Immature natural killer cell (primary cell): ENCODE data around the gene PLXNB1. TPM values are rescaled to one million over a fixed set of nuclear protein-coding genes. Genes with fewer than 3 reads are reported as not detected.

ENCODE experiments used
- DNase-seq, 3 donors: peaks; one replicate each; pipeline ENCODE4 v3.0.0; 2022; ENCODE audit warnings: mixed read lengths in 1 of 3
- H3K27ac Mint-ChIP-seq, 6 donors: one replicate each; pipeline ENCODE4 v1.8.0; 2020; ENCODE audit warnings: mixed read lengths in 6 of 6, mild to moderate bottlenecking in 5 of 6, inconsistent platforms in 4 of 6, moderate library complexity in 3 of 6
- H3K27me3 Mint-ChIP-seq, 3 donors: one replicate each; pipeline ENCODE4 v1.8.0; 2020 to 2021; ENCODE audit warnings: low read depth in 3 of 3, mild to moderate bottlenecking in 3 of 3, mixed read lengths in 3 of 3, moderate library complexity in 3 of 3, inconsistent platforms in 1 of 3
- H3K36me3 Mint-ChIP-seq, 3 donors: one replicate each; pipeline ENCODE4 v1.8.0; 2020; ENCODE audit warnings: mixed read lengths in 3 of 3, inconsistent platforms in 2 of 3, mild to moderate bottlenecking in 2 of 3
- H3K4me1 Mint-ChIP-seq, 2 donors: one replicate each; pipeline ENCODE4 v1.8.0; 2020; ENCODE audit warnings: inconsistent platforms in 2 of 2, mild to moderate bottlenecking in 2 of 2, mixed read lengths in 2 of 2, moderate library complexity in 1 of 2
- H3K4me3 Mint-ChIP-seq, 5 donors: one replicate each; pipeline ENCODE4 v1.8.0; 2020; ENCODE audit warnings: mild to moderate bottlenecking in 5 of 5, mixed read lengths in 5 of 5, inconsistent platforms in 3 of 5, moderate library complexity in 3 of 5
- H3K9me3 Mint-ChIP-seq, 6 donors: one replicate each; pipeline ENCODE4 v1.8.0; 2020; ENCODE audit warnings: mild to moderate bottlenecking in 6 of 6, mixed read lengths in 6 of 6, inconsistent platforms in 4 of 6, moderate library complexity in 3 of 6
- polyA plus RNA-seq, 3 donors: library from polyadenylated mRNA; unstranded; fragments of 300-500 nt; fragmentation: Illumina TruSeq; gene quantifications; one replicate each; pipeline ENCODE4 v1.2.3, GENCODE V29; 2021

The PLXNB1 gene
- polyA plus RNA-seq, 3 donors from 2014 or later: 0.11 to 0.19 TPM; not detected in 1

DNA sequence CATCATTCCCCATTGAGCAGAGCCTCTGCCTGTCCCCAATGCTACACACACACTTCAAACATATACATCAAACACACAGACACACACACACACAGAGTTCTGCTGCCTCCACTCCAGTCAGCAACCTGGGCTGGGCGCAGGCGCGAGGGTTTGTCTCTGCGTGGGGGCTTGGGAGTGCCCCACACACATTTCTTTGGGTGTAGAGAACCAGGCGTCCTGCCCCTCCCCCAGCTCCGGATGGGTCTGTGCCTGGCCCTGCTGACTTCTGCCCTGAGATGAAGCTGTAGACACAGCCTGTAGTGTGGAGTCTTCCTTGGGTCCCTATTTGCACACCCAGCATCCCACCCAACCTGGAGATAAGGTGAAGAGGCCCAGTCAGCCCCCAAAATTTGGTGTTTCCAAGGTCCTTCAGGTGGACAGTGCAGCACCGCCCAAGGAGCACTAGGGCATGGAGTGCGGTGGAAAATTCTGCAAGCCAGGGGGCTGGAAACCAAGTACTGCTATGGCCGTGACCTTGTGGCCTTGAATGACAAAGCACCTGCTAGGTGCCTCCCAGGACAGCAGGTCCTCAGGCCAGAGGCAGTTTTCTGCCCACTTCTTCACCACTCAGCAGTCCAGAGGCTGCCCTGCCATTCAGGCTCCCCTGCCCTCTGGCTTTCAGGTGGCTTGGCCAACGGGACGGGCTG, 31.0 kb downstream of the PLXNB1 start:
- Mint-ChIP-seq H3K4me3 (no peak overlapping the region), H3K27me3 (peaks cover 3 to 9% (median 4%) of the 10 kb centered on the region in 3 donors), H3K27ac (no peak overlapping the region), H3K9me3 (no peaks in the 10 kb centered on the region), H3K36me3 (no peaks in the 10 kb centered on the region), H3K4me1 (no peaks in the 10 kb centered on the region)
- no peak for DNase-seq

DNA sequence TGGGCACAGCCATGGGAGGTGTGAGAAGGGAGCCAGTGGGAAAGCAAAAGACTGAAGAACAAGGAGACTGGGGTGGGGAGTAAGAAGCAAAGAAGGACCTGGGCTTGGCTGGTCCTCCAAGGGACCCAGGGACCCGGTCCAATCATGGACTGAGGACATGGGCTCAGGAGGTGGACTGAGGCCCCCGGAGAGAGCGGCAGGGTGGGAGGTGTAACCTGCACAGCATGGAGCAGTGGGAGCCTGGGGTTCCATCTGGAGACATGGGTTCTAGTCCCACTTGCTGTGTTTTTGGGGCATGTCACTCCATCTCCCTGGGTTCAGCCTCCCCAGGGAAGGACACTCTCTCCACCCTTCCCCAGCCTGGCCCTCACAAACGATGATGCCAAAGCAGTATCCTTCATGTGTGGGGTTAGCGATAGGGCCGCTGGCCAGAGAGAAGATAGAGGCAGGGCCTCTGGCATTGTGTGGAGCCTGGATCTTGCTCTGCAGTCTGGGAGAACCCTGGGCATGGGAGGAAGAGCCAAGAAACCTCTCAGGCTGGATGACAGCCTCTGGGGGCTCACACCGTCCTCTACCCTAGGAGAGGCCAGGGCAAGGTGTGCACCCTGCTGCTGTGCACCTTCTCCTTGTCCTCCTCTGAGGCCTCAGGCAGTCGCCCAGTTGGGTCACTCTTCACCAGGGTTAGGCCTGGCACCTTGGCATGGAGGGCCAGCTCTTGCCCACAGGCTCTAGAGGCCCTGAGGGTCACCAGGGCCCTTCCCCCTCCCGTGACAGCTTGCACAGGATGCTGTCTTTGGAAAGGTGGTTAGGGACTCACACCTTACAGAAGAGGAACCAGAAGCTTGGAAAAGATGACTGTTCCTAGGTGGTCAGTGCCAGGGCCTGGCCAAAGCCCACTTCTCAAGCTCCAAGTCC, 31.9 kb downstream of the PLXNB1 start:
- no peak overlapping the region for H3K4me3 Mint-ChIP-seq
- peaks cover 2 to 9% (median 4%) of the 10 kb centered on the region in 3 donors for H3K27me3 Mint-ChIP-seq
- H3K36me3 Mint-ChIP-seq: no peaks in the 10 kb centered on the region
- DNase-seq: no peak
- H3K4me1 Mint-ChIP-seq: no peaks in the 10 kb centered on the region
- no peak overlapping the region for H3K27ac Mint-ChIP-seq
- no peaks in the 10 kb centered on the region for H3K9me3 Mint-ChIP-seq

DNA sequence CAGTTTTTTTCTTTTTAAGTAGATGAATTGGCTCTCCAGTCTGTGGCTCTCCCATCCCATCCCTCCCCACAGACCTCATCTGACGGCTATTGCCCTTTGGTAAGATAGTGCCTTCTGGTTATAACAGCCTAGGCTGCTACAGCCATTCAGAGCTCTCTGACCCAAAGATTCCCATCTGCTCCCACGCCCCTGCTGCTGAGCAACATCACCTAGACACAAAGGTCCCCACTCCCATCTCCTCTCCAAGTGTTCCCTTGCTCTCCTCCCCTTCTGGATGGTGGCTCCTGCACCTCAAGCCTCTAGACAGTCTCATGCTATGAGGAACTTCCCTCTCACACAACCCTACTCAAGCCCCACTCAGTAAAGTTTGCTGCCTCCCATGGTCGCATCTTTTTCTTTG, 34.2 kb downstream of the PLXNB1 start:
- peaks cover 2 to 13% (median 5%) of the 10 kb centered on the region in 3 donors for H3K27me3 Mint-ChIP-seq
- H3K4me1 Mint-ChIP-seq: no peaks in the 10 kb centered on the region
- DNase-seq: no peak
- H3K27ac Mint-ChIP-seq: no peak overlapping the region
- H3K9me3 Mint-ChIP-seq: no peaks in the 10 kb centered on the region
- no peak overlapping the region for H3K4me3 Mint-ChIP-seq
- H3K36me3 Mint-ChIP-seq: no peaks in the 10 kb centered on the region

DNA sequence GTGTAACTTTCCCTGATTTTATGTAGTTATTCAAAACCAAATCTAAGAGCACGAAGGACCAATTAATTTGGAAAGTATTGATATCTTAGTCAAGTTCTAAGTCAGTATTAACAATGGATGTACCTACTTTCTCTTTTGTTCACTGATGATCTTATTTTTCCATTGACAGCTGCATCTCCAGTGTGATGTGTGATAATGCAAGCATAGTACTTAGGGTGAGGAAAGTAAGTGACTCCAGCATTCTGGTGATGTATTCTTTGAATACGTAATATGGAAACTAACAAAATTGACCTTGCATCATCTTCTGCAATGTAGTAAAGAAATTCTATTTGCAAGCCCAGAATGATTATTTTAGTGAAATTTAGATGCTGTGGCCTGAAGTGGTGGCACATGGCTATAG, 35.5 kb downstream of the PLXNB1 start:
- no peak overlapping the region for H3K4me3 Mint-ChIP-seq
- peaks cover under 1 to 10% (median 3%) of the 10 kb centered on the region in 3 donors for H3K27me3 Mint-ChIP-seq
- no peaks in the 10 kb centered on the region for H3K9me3 Mint-ChIP-seq
- no peak overlapping the region for H3K27ac Mint-ChIP-seq
- DNase-seq: no peak
- H3K4me1 Mint-ChIP-seq: no peaks in the 10 kb centered on the region
- H3K36me3 Mint-ChIP-seq: no peaks in the 10 kb centered on the region

DNA sequence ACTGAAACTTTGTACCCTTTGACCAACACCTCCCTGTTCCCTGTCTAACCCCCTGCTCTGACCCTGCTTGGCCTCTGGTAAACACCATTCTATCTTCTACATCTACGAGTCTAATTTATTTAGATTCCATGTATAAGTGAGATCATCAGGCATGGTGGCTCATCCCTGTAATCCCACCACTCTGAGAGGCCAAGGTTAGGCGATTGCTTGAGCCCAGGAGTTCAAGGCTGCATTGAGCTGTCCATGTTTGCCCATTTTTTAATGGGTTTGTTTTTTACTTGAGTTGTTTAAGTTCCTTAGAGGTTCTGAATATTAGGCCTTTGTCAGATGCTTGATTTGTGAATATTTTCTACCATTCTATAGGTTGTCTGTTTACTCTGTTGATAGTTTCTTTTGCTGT, 40.9 kb downstream of the PLXNB1 start:
- Mint-ChIP-seq H3K36me3 (no peaks in the 10 kb centered on the region), H3K27me3 (peaks cover 2 to 11% (median 7%) of the 10 kb centered on the region in 3 donors), H3K4me3 (no peak overlapping the region), H3K9me3 (no peaks in the 10 kb centered on the region), H3K27ac (no peak overlapping the region), H3K4me1 (no peaks in the 10 kb centered on the region)
- DNase-seq: no peak

DNA sequence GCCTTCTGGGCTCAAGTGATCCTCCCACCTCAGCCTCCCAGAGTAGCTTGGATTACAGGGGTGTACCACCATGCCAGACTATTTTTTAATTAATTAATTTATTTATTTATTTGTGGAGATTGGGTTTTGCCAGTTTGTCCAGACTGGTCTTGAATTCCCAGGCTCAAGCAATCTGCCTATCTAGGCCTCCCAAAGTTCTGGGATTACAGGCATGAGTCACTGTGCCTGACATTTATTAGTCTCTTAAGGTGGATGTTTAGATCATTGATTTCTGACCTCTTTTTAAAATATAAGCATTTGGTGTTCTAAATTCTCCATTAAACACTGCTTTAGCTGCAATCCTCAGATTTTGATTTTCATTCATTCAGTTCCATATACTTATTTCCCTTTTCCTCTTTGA, 42.3 kb downstream of the PLXNB1 start:
- peaks cover 6 to 9% (median 7%) of the 10 kb centered on the region in 3 donors for H3K27me3 Mint-ChIP-seq
- no peaks in the 10 kb centered on the region for H3K36me3 Mint-ChIP-seq
- H3K27ac Mint-ChIP-seq: no peak overlapping the region
- DNase-seq: no peak
- H3K4me1 Mint-ChIP-seq: no peaks in the 10 kb centered on the region
- no peak overlapping the region for H3K4me3 Mint-ChIP-seq
- no peaks in the 10 kb centered on the region for H3K9me3 Mint-ChIP-seq

DNA sequence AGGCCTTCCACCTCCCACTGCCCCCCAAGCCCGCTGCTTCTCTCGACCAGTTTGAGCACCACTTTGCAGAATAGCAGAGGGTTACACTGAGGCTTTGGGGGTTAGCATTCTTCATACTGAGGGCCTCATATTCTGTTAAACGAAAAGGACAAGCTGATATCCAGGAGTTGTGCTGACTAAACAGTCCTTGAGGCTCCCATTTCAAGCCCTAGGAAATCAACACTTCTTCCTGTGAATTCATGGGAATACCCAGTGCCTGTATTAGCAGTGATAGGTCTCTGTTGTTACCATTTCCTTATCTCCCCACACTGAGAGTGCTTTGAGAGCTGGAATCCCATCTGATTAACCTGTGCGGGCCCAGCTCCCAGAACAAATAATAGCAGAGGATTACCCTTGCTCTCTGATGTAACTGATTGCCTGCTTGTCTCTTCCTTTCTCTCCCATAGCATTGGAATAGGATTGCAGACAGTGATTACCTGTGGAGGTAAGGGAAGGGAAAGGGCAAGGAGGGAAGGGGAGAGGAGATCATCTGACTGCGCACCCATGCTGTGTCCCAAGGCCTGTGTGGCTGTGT, 56.9 kb downstream of the PLXNB1 start:
- Mint-ChIP-seq H3K27ac (no peak overlapping the region), H3K27me3 (peaks cover 0 to 3% (median 2%) of the 10 kb centered on the region in 3 donors), H3K4me1 (no peaks in the 10 kb centered on the region), H3K9me3 (no peaks in the 10 kb centered on the region), H3K4me3 (no peak overlapping the region), H3K36me3 (no peaks in the 10 kb centered on the region)
- DNase-seq: no peak

DNA sequence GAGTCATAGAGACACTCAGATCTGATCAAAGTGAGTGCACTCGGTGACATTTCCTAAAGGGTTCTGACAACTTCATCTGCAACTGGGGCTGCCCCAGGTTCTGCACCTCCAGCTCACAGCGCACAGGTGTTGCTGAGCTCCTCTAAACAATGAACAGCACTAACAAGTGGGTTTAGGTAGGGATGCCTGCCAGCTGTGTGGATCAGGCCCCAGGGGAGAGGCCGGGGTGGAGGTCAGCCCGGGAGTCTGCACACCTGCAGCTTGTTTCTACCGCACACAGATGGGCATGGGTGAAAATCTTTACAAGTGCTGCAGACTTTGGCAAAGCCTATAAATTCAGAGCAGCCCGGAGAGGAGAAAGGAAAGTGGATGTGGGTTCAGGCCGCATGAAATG, 57.5 kb downstream of the PLXNB1 start:
- no peak for DNase-seq
- no peaks in the 10 kb centered on the region for H3K9me3 Mint-ChIP-seq
- no peaks in the 10 kb centered on the region for H3K4me1 Mint-ChIP-seq
- H3K27ac Mint-ChIP-seq: no peak overlapping the region
- peaks cover 0 to 3% (median 2%) of the 10 kb centered on the region in 3 donors for H3K27me3 Mint-ChIP-seq
- no peaks in the 10 kb centered on the region for H3K36me3 Mint-ChIP-seq
- no peak overlapping the region for H3K4me3 Mint-ChIP-seq

DNA sequence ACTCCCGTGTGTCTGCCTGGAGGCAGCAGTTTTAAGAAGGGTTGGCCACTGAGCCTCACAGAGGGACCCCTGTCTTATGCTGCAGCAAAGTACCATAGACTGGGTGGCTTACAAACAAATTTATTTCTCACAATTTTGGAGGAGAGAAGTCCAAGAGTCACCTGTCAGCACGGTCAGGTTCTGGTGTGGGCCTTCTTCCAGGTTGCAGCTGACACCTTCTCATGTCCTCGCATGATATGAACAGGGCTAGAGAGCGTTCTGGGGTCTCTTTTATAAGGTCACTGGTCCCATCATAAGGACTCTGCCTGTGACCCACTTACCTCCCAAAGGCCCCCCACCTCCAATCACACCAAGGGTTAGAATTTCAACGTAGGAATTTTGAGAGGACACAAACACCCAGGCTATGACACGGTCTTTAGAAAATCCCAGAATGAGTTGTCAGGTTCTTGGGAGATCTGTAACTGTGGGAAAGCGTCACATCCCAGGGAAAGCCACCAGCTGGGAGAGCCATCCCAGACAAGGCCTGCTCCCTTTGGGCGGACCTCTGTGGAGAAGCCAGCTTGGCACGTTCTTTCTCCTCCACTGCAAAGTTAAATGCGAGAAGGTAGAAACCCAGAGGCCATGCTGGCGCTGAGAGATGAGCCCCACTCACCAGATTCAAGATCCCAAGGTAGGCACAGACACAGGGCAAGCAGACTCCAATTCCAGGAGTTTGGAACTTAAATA, 58.1 kb downstream of the PLXNB1 start, which contains the start of gene FBXW12:
Gene FBXW12 (plus strand): TSS at position 569 of the 726 bp plus-strand sequence. CDS start 549 bp downstream, outside the sequence.
- no peak within 1 kb of the TSS for H3K4me3 Mint-ChIP-seq
- no peaks in the 10 kb centered on the region for H3K36me3 Mint-ChIP-seq
- peaks cover 0 to 3% (median 2%) of the 10 kb centered on the region in 3 donors for H3K27me3 Mint-ChIP-seq
- no peaks in the 10 kb centered on the region for H3K4me1 Mint-ChIP-seq
- no peak for DNase-seq
- H3K9me3 Mint-ChIP-seq: no peaks in the 10 kb centered on the region
- no peak within 1 kb of the TSS for H3K27ac Mint-ChIP-seq

DNA sequence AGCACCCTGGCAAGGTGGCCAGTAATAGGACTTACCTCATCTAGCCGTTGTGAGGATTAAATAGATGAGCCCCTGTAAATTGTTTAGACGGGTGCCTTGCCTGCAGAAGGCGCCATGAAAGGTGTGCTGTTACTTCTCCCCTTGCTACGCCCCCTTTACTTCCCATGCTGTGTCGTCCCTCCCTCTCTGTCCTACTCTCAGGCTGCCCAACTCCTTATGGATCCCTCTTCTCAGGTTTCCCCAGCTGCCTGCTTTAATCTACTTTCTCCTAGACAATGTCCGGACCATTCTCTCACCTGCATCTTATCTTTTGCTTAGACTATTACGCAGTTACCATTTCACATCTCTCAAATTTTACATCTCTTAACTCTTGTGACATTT, 59.6 kb downstream of the PLXNB1 start:
- H3K4me3 Mint-ChIP-seq: no peak overlapping the region
- no peaks in the 10 kb centered on the region for H3K4me1 Mint-ChIP-seq
- H3K27me3 Mint-ChIP-seq: peaks cover 0 to 2% (median 1%) of the 10 kb centered on the region in 3 donors
- no peak overlapping the region for H3K27ac Mint-ChIP-seq
- no peak for DNase-seq
- no peaks in the 10 kb centered on the region for H3K36me3 Mint-ChIP-seq
- no peaks in the 10 kb centered on the region for H3K9me3 Mint-ChIP-seq

DNA sequence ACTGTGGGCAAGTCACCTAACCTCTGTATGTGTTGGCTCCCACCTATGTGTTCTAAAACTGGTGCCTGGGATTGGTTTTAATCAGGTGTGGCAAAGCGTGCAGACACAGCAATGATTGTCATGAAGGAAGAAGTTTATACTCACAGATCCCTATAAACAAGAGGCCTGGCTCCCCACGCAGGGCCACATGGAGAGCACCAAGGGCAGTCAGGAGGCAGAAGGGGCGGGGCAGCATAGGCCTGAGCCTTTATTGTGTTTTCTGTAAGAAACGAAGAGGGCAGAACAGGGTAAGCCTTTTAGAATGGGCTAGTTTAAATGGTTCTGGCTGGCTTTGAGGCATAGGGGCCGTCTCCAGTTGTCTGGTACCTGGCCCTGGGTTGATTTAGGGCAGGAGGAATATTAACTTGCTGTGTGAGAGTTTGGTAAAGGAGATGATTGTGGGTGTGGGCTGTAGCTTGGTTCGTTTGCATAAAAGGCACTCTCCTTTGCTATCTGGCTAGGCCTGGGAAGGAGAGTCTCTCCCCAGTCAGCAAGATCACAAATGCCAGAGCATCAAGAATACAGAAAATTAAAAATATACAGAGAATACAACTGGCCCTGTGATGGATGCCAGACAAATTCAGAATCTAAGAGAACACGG, 60.1 kb downstream of the PLXNB1 start:
- no peak for DNase-seq

DNA sequence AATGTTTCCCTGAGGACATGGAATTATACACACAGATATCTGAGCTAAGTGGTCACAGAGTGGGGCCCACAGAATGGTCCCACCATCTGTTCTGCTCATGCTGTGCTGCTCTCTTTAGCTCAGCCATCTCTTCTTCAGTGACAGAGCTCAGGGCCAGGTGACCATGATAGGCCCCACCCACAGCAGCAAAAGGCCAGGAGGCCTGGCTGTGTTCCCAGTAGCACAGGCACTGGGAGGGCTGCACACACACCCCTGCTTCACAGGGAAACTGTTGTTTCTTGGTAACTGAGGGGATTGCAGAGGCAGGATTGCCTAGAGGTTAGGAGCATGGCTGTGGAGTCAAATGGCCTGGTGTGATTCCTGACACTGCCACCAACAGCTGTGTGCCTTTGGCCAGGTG, 62.7 kb downstream of the PLXNB1 start:
- H3K27me3 Mint-ChIP-seq: peaks cover 2 to 3% (median 2%) of the 10 kb centered on the region in 3 donors
- no peak overlapping the region for H3K4me3 Mint-ChIP-seq
- H3K9me3 Mint-ChIP-seq: peaks cover 0 to 2% (median under 1%) of the 10 kb centered on the region in 6 donors
- H3K27ac Mint-ChIP-seq: no peak overlapping the region
- DNase-seq: no peak
- no peaks in the 10 kb centered on the region for H3K36me3 Mint-ChIP-seq
- no peaks in the 10 kb centered on the region for H3K4me1 Mint-ChIP-seq

More for the DNA sequence above, 60.1 kb downstream of the PLXNB1 start:
- Mint-ChIP-seq H3K36me3 (no peaks in the 10 kb centered on the region), H3K9me3 (no peaks in the 10 kb centered on the region), H3K4me1 (no peaks in the 10 kb centered on the region), H3K27ac (no peak overlapping the region), H3K4me3 (no peak overlapping the region), H3K27me3 (peaks cover 0 to 2% (median 2%) of the 10 kb centered on the region in 3 donors)

DNA sequence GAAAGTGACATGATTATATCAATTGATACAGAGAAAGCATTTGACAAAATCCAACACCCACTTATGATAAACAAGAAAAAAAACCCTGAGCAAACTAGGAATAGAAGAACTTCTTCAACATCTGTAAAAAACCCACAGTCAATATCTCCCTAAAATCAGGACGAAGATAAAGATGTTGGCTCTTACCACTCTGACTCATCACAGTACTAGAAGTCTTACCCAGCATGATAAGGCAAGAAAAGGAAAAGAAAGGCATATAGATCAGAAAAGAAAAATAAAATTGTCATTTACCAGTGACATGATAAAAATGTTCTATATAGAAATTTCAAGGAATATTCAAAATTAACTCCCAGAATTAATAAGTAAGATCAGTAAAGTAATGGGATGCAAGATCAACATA, 65.0 kb downstream of the PLXNB1 start:
- Mint-ChIP-seq H3K4me1 (no peaks in the 10 kb centered on the region), H3K27ac (no peak overlapping the region), H3K27me3 (peaks cover 3 to 9% (median 5%) of the 10 kb centered on the region in 3 donors), H3K36me3 (peaks cover 0 to 7% (median 6%) of the 10 kb centered on the region in 3 donors), H3K4me3 (no peak overlapping the region), H3K9me3 (peaks cover 3 to 15% (median 7%) of the 10 kb centered on the region in 6 donors)
- no peak for DNase-seq
